Liver (tissue), 9 donors: ENCODE results near the gene MRPL10. TPM values are rescaled to one million over a fixed set of nuclear protein-coding genes. Genes with fewer than 3 reads are reported as not detected.

Source experiments
- DNase-seq: peaks from one replicate; pipeline ENCODE4 v3.0.0-alpha.2; 2017; ENCODE audit warnings: low spot score
- H3K27ac ChIP-seq, 2 donors: one replicate each; pipeline ENCODE4 v1.7.0; 2013; ENCODE audit warnings: inconsistent platforms in 2 of 2, low read length in 2 of 2, control low read depth in 1 of 2, low read depth in 1 of 2, mild to moderate bottlenecking in 1 of 2
- H3K27me3 ChIP-seq, 4 donors: one replicate each; pipeline versions ENCODE4 v1.6.1 to v1.7.0; 2013; ENCODE audit warnings: low read length in 3 of 4, inconsistent platforms in 1 of 4, mild to moderate bottlenecking in 1 of 4, moderate library complexity in 1 of 4; ENCODE audit not compliant: control insufficient read depth in 4 of 4, insufficient read depth in 4 of 4
- H3K36me3 ChIP-seq, 4 donors: one replicate each; pipeline versions ENCODE4 v1.6.1 to v1.7.0; 2013; ENCODE audit warnings: low read length in 3 of 4, mild to moderate bottlenecking in 3 of 4, low read depth in 1 of 4, moderate library complexity in 1 of 4; ENCODE audit not compliant: control insufficient read depth in 4 of 4, insufficient read depth in 3 of 4
- H3K4me1 ChIP-seq, 4 donors: one replicate each; pipeline versions ENCODE4 v1.6.1 to v1.7.0; 2013; ENCODE audit warnings: low read length in 3 of 4, mild to moderate bottlenecking in 3 of 4, moderate library complexity in 1 of 4; ENCODE audit not compliant: control insufficient read depth in 4 of 4, insufficient read depth in 4 of 4
- H3K4me3 ChIP-seq, 3 donors: one replicate each; pipeline versions ENCODE4 v1.6.1 to v1.7.0; 2013; ENCODE audit warnings: low read length in 3 of 3, control low read depth in 1 of 3, low read depth in 1 of 3, mild to moderate bottlenecking in 1 of 3
- H3K9ac ChIP-seq, 2 donors: one replicate each; pipeline ENCODE4 v1.7.0; 2013; ENCODE audit warnings: low read length in 2 of 2, mild to moderate bottlenecking in 2 of 2, moderate library complexity in 2 of 2, control low read depth in 1 of 2, low read depth in 1 of 2
- H3K9me3 ChIP-seq, 4 donors: one replicate each; pipeline versions ENCODE4 v1.6.1 to v1.7.0; 2013; ENCODE audit warnings: low read length in 3 of 4; ENCODE audit not compliant: control insufficient read depth in 4 of 4
- EGR1 ChIP-seq, 2 donors: IDR thresholded peaks; 2 replicates each; pipeline ENCODE4 v1.6.1; 2016 to 2018; ENCODE audit warnings: antibody characterized with exemption in 2 of 2, low read depth in 2 of 2
- FOXA1 ChIP-seq: IDR thresholded peaks from 2 replicates; pipeline ENCODE4 v1.6.1; 2016; ENCODE audit warnings: antibody characterized with exemption
- FOXA2 ChIP-seq: IDR thresholded peaks from 2 replicates; pipeline ENCODE4 v1.6.1; 2016; ENCODE audit warnings: antibody characterized with exemption
- GABPA ChIP-seq, 2 donors: IDR thresholded peaks in 1 of 2; conservative IDR thresholded peaks in 1 of 2; 2 replicates each; pipeline ENCODE4 v1.6.1; 2016; ENCODE audit warnings: antibody characterized with exemption in 2 of 2, mild to moderate bottlenecking in 1 of 2, moderate library complexity in 1 of 2
- HNF4A ChIP-seq, 2 donors: conservative IDR thresholded peaks; 2 replicates each; pipeline ENCODE4 v1.6.1; 2016; ENCODE audit warnings: antibody characterized with exemption in 2 of 2, mild to moderate bottlenecking in 2 of 2
- HNF4G ChIP-seq: IDR thresholded peaks from 2 replicates; pipeline ENCODE4 v1.6.1; 2016; ENCODE audit warnings: antibody characterized with exemption
- JUND ChIP-seq, 2 donors: IDR thresholded peaks; 2 replicates each; pipeline ENCODE4 v1.6.1; 2016; ENCODE audit warnings: antibody characterized with exemption in 2 of 2
- MAX ChIP-seq: IDR thresholded peaks from 2 replicates; pipeline ENCODE4 v1.6.1; 2016; ENCODE audit warnings: antibody characterized with exemption
- NR2F2 ChIP-seq: IDR thresholded peaks from 2 replicates; pipeline ENCODE4 v1.6.1; 2016; ENCODE audit warnings: antibody characterized with exemption
- RAD21 ChIP-seq, 2 donors: IDR thresholded peaks; 2 replicates each; pipeline ENCODE4 v1.6.1; 2016; ENCODE audit warnings: antibody characterized with exemption in 2 of 2, mild to moderate bottlenecking in 2 of 2
- RXRA ChIP-seq, 2 donors: IDR thresholded peaks; 2 replicates each; pipeline ENCODE4 v1.6.1; 2017 to 2018; ENCODE audit warnings: antibody characterized with exemption in 2 of 2, mild to moderate bottlenecking in 1 of 2
- SP1 ChIP-seq: IDR thresholded peaks from 2 replicates; pipeline ENCODE4 v1.6.1; 2018; ENCODE audit warnings: antibody characterized with exemption, mild to moderate bottlenecking
- TAF1 ChIP-seq: conservative IDR thresholded peaks from 2 replicates; pipeline ENCODE4 v1.6.1; 2016; ENCODE audit warnings: antibody characterized with exemption, mild to moderate bottlenecking
- YY1 ChIP-seq: IDR thresholded peaks from 2 replicates; pipeline ENCODE4 v1.6.1; 2016; ENCODE audit warnings: antibody characterized with exemption, mild to moderate bottlenecking
- whole genome bisulfite sequencing: extraction: QIAGEN DNeasy Blood & Tissue Kit; methylation state at CpG from one replicate; pipeline ENCODE4 v1.1.7; 2013; 5-methylcytosine and 5-hydroxymethylcytosine counted together
- polyA plus RNA-seq, 2 donors: library from polyadenylated mRNA; stranded (reverse) in 1 of 2; unstranded in 1 of 2; fragments of 200-250 nt in 1 of 2; fragments of >200 nt in 1 of 2; fragmentation: Nextera tagmentation in 1 of 2; extraction: Ambion mirVana in 1 of 2; gene quantifications; one replicate each; pipeline versions ENCODE4 v1.2.1 to v1.2.3, GENCODE V29; 2013 to 2015
- total RNA-seq, 2 donors: library from RNA; depleted of rRNA; stranded (reverse); fragments of >200 nt; gene quantifications; one replicate each; pipeline ENCODE4 v1.2.3, GENCODE V29; 2014
- TF ChIP-seq, protein P1 (sequence below): IDR thresholded peaks from 2 replicates; pipeline ENCODE4 v1.6.1; 2016; ENCODE audit warnings: antibody characterized with exemption, mild to moderate bottlenecking
- donor health status: healthy.
- donor health status: healthy.
- donor health status: healthy.
- donor health status: healthy.
- donor health status: healthy.

The MRPL10 gene
- total and polyA plus RNA-seq, 4 donors: 10.2 to 24.9 (median 12.9) TPM

GRCh38 chr17:47848198-47848513, 16.8 kb upstream of the MRPL10 start:
- Histone ChIP-seq H3K4me3 (no peak overlapping the region), H3K27me3 (peaks cover 0 to 23% (median 8%) of the 10 kb centered on the region in 4 donors), H3K27ac (no peak overlapping the region), H3K9me3 (no peaks in the 10 kb centered on the region), H3K4me1 (peaks cover 3 to 17% (median 11%) of the 10 kb centered on the region in 4 donors), H3K36me3 (no peaks in the 10 kb centered on the region), H3K9ac (no peak overlapping the region)
- WGBS: 48% methylated on average over 23 of the region's 23 CpGs
- DNase-seq: no peak
- TF ChIP-seq EGR1 (IDR thresholded peaks at IDR 0.05; ENCODE audit: low read depth in 2 of 2) (no peak), MAX (no peak), SP1 (no peak), RXRA (IDR thresholded peaks at IDR 0.05) (no peak), NR2F2 (no peak), HNF4G (no peak), HNF4A (conservative IDR thresholded peaks at IDR 0.05) (no peak), FOXA1 (no peak), GABPA (IDR thresholded peaks at IDR 0.05 in 1 of 2, conservative IDR thresholded peaks at IDR 0.05 in 1 of 2) (no peak), JUND (IDR thresholded peaks at IDR 0.05) (no peak), YY1 (no peak), RAD21 (IDR thresholded peaks at IDR 0.05) (no peak)
- TF ChIP-seq, protein P1, sequence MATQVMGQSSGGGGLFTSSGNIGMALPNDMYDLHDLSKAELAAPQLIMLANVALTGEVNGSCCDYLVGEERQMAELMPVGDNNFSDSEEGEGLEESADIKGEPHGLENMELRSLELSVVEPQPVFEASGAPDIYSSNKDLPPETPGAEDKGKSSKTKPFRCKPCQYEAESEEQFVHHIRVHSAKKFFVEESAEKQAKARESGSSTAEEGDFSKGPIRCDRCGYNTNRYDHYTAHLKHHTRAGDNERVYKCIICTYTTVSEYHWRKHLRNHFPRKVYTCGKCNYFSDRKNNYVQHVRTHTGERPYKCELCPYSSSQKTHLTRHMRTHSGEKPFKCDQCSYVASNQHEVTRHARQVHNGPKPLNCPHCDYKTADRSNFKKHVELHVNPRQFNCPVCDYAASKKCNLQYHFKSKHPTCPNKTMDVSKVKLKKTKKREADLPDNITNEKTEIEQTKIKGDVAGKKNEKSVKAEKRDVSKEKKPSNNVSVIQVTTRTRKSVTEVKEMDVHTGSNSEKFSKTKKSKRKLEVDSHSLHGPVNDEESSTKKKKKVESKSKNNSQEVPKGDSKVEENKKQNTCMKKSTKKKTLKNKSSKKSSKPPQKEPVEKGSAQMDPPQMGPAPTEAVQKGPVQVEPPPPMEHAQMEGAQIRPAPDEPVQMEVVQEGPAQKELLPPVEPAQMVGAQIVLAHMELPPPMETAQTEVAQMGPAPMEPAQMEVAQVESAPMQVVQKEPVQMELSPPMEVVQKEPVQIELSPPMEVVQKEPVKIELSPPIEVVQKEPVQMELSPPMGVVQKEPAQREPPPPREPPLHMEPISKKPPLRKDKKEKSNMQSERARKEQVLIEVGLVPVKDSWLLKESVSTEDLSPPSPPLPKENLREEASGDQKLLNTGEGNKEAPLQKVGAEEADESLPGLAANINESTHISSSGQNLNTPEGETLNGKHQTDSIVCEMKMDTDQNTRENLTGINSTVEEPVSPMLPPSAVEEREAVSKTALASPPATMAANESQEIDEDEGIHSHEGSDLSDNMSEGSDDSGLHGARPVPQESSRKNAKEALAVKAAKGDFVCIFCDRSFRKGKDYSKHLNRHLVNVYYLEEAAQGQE: no peak

DNA sequence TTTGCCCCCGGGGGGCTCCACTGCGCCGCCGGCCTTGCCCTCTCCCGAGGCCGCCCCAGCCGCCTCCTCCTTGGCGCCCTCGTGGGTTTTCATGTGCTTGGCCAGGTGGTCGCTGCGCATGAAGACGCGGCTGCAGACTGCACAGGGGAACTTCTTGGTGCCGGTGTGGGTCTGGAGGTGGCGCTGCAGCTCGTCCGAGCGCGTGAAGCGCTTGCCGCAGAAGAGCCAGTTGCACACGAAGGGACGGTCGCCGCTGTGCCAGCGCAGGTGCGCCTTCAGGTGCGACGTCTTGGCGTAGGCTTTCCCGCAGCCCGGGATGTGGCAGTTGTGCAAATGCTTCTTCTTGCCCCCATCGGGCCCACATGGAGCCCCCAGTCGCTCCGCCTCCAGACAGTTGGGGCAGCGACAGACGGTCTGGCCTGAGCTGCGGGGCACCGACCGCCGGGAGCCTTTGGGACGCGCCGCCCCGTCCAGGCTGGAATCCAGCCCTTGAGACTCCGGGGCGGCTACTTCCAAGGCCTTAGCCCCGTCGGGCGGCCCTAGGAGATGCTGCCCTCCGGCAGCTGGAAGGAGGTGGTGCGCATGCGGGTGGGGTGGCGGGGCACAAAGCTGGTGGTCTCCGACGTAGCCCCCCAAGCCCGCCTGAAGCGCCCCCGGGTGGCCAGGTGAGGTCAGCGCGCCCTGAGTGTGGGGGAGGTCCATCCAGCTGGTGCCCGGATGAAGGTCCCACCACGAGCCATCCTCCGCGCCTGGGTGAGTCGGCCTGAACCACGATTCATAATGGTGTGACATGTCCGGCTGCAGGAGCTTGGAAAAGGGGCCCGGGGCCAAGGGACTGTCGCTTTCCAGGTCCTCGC, 16.2 kb upstream of the MRPL10 start:
- WGBS: 27% methylated on average over 71 of the region's 71 CpGs
- Histone ChIP-seq H3K9ac (no peak overlapping the region), H3K36me3 (no peaks in the 10 kb centered on the region), H3K4me1 (peaks cover 3 to 20% (median 13%) of the 10 kb centered on the region in 4 donors), H3K9me3 (no peaks in the 10 kb centered on the region), H3K27me3 (peaks cover 0 to 19% (median 6%) of the 10 kb centered on the region in 4 donors), H3K4me3 (no peak overlapping the region), H3K27ac (no peak overlapping the region)
- no peak for TF ChIP-seq FOXA2
- peak in 1 of 2 donors; percentile 46 for TF ChIP-seq RAD21 (IDR thresholded peaks at IDR 0.05)
- no peak for TF ChIP-seq SP1
- TF ChIP-seq YY1: no peak
- DNase-seq: no peak

DNA sequence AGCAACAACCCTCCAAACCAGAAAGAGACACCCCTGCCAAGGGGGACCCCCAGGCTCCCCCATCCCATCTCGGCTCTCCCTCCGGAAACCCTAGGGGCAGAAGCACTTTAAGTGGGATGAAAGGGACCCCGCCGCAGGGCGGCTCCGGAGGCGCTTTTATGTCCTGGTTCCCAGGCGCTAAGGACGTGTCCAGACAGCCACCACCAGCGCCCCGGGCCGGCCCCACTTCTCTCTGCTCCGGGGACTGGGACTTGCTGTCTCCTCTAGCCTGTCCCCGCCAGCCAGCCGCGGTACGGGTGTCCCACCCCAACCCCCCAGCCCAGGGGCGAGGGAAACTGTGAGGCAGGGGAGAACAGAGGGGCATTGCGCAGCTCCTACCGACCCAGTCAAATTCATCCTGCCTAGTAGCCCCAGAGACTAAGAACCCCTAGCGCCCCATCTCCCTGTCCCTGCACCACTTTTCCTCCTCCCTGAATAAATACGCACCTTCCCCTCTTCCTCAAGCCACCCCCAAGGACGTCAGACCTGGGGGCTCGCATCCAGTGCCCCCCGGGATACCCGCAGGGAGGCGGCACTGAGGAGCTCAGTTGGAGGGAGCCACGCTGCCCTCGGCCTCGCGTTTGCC, 15.5 kb upstream of the MRPL10 start:
- no peak for TF ChIP-seq NR2F2
- TF ChIP-seq SP1: no peak
- TF ChIP-seq MAX: no peak
- no peak for TF ChIP-seq TAF1
- no peak for TF ChIP-seq RXRA (IDR thresholded peaks at IDR 0.05)
- no peak for TF ChIP-seq EGR1 (IDR thresholded peaks at IDR 0.05; ENCODE audit: low read depth in 2 of 2)
- no peaks in the 10 kb centered on the region for H3K9me3 ChIP-seq
- DNase-seq: no peak
- H3K36me3 ChIP-seq: no peaks in the 10 kb centered on the region
- peaks cover 0 to 15% (median 5%) of the 10 kb centered on the region in 4 donors for H3K27me3 ChIP-seq
- H3K27ac ChIP-seq: no peak overlapping the region
- 35% methylated on average over 31 of the region's 31 CpGs for WGBS
- no peak overlapping the region for H3K9ac ChIP-seq
- no peak overlapping the region for H3K4me3 ChIP-seq
- H3K4me1 ChIP-seq: peaks cover 8 to 23% (median 16%) of the 10 kb centered on the region in 4 donors
